Endometrium (tissue), 2 donors: ENCODE measurements around the gene RCAN2.
"Not testable (repeated sequence)": the region's sequence is repeated elsewhere in the genome, so short reads cannot be mapped to it uniquely, and the experiment has no call there.

ENCODE experiments used
- FAIRE-seq: peaks from 2 replicates; lab custom pipeline; 2012; peaks lifted over from hg19 to GRCh38; lab: Jason Lieb, UNC
- donor health status: control.
- donor health status: control.

RCAN2 gene

GRCh38 chr6:46333481-46333880 is 157.8 kb downstream of the RCAN2 start:
- no peak for FAIRE-seq

- FAIRE-seq, result not testable (repeated sequence)
Observed at GRCh38 chr6:46332448-46332847, 158.8 kb downstream of the RCAN2 start.

GRCh38 chr6:46331461-46331860 is 159.8 kb downstream of the RCAN2 start:
- FAIRE-seq, result no peak

GRCh38 chr6:46329568-46329967 is 161.7 kb downstream of the RCAN2 start:
- FAIRE-seq, result no peak

- FAIRE-seq, result no peak
Observed at GRCh38 chr6:46327779-46328178, 163.5 kb downstream of the RCAN2 start.

- FAIRE-seq, result no peak
Observed at GRCh38 chr6:46325561-46326530, 165.4 kb downstream of the RCAN2 start.

GRCh38 chr6:46324706-46325105 is 166.5 kb downstream of the RCAN2 start:
- no peak for FAIRE-seq

GRCh38 chr6:46323966-46324622 is 167.2 kb downstream of the RCAN2 start:
- FAIRE-seq, result no peak

- no peak for FAIRE-seq
Observed at GRCh38 chr6:46323312-46323965, 167.8 kb downstream of the RCAN2 start.

- FAIRE-seq, result no peak
Observed at GRCh38 chr6:46320505-46320904, 170.7 kb downstream of the RCAN2 start.

- FAIRE-seq, result no peak
Observed at GRCh38 chr6:46315589-46315988, 175.7 kb downstream of the RCAN2 start.

- FAIRE-seq, result no peak
Observed at GRCh38 chr6:46312654-46313053, 178.6 kb downstream of the RCAN2 start.

GRCh38 chr6:46310196-46310595 is 181.1 kb downstream of the RCAN2 start:
- no peak for FAIRE-seq

GRCh38 chr6:46306431-46306830 is 184.8 kb downstream of the RCAN2 start:
- FAIRE-seq, result no peak

- FAIRE-seq, result no peak
Observed at GRCh38 chr6:46305833-46306232, 185.4 kb downstream of the RCAN2 start.

- FAIRE-seq, result no peak
Observed at GRCh38 chr6:46305236-46305635, 186.0 kb downstream of the RCAN2 start.

- FAIRE-seq, result no peak
Observed at GRCh38 chr6:46302816-46303215, 188.4 kb downstream of the RCAN2 start.

GRCh38 chr6:46302176-46302575 is 189.1 kb downstream of the RCAN2 start:
- no peak for FAIRE-seq

- no peak for FAIRE-seq
Observed at GRCh38 chr6:46299253-46299652, 192.0 kb downstream of the RCAN2 start.

- no peak for FAIRE-seq
Observed at GRCh38 chr6:46296586-46296985, 194.7 kb downstream of the RCAN2 start.

GRCh38 chr6:46293641-46294316 is 197.5 kb downstream of the RCAN2 start:
- no peak for FAIRE-seq

- FAIRE-seq, result no peak
Observed at GRCh38 chr6:46291880-46292279, 199.4 kb downstream of the RCAN2 start.
